GM12878 (cell line): ENCODE measurements around the gene RAB37.

Experiments used
- BHLHE40 ChIP-seq, 2 experiments: fragments of 450-650 bp in 1 of 2; IDR thresholded peaks; 2 replicates each; pipeline ENCODE4 v1.6.1; 2011 to 2017; ENCODE audit warnings: low read depth in 2 of 2, borderline replicate concordance in 1 of 2, improper control_type of control experiment in 1 of 2, low read length in 1 of 2, mild to moderate bottlenecking in 1 of 2
- CTCF ChIP-seq, 3 experiments: IDR thresholded peaks in 2 of 3; conservative IDR thresholded peaks in 1 of 3; 2 replicates each; pipeline ENCODE4 v1.5.1; 2011; ENCODE audit warnings: low read depth in 3 of 3, low read length in 3 of 3, mild to moderate bottlenecking in 3 of 3, control low read depth in 2 of 3, moderate library complexity in 2 of 3, inconsistent platforms in 1 of 3, mixed read lengths in 1 of 3; ENCODE audit not compliant: control insufficient read depth in 2 of 3, insufficient read depth in 1 of 3; ENCODE audit errors: extremely low read depth in 1 of 3
- E4F1 ChIP-seq: fragments of 450-650 bp; IDR thresholded peaks from 2 replicates; pipeline ENCODE4 v1.6.1; 2018; ENCODE audit warnings: borderline replicate concordance, mild to moderate bottlenecking; ENCODE audit not compliant: partially characterized antibody
- FOS ChIP-seq: IDR thresholded peaks from 3 replicates; pipeline ENCODE4 v1.6.1; 2011; ENCODE audit warnings: borderline replicate concordance; ENCODE audit not compliant: insufficient read length; ENCODE audit errors: extremely low read depth
- KDM1A ChIP-seq: fragments of 200-600 bp; sonication (generic); IDR thresholded peaks from 2 replicates; pipeline ENCODE4 v1.6.1; 2016; ENCODE audit warnings: borderline replicate concordance
- MXI1 ChIP-seq: fragments of 150-350 bp; IDR thresholded peaks from 2 replicates; pipeline ENCODE4 v1.6.1; 2011; ENCODE audit warnings: low read depth, mild to moderate bottlenecking, inconsistent platforms, low read length, improper control_type of control experiment
- NBN ChIP-seq: fragments of 450-650 bp; IDR thresholded peaks from 2 replicates; pipeline ENCODE4 v1.6.1; 2016
- POLR2A ChIP-seq: IDR thresholded peaks from 2 replicates; pipeline ENCODE4 v1.6.1; 2011; ENCODE audit warnings: low read depth, mild to moderate bottlenecking, low read length
- SIN3A ChIP-seq: IDR thresholded peaks from 2 replicates; pipeline ENCODE4 v1.6.1; 2012; ENCODE audit warnings: low read depth, low read length, improper control_type of control experiment
- STAT3 ChIP-seq: IDR thresholded peaks from 2 replicates; pipeline ENCODE4 v1.6.1; 2011; ENCODE audit warnings: low read depth, low read length, improper control_type of control experiment
- TAF1 ChIP-seq: IDR thresholded peaks from 2 replicates; pipeline ENCODE4 v1.6.1; 2011; ENCODE audit warnings: mild to moderate bottlenecking, low read depth, low read length, borderline replicate concordance
- TARDBP ChIP-seq: IDR thresholded peaks from 2 replicates; pipeline ENCODE4 v1.6.1; 2016; ENCODE audit warnings: borderline replicate concordance
- YY1 ChIP-seq: IDR thresholded peaks from 2 replicates; pipeline ENCODE4 v1.6.1; 2011; ENCODE audit warnings: low read depth, mild to moderate bottlenecking, low read length

GRCh38 chr17:74704544-74704943, 32.5 kb upstream of the RAB37 start:
- TF ChIP-seq TAF1 = no peak
- TF ChIP-seq STAT3 = no peak
- TF ChIP-seq POLR2A = no peak
- TF ChIP-seq YY1 = no peak
- TF ChIP-seq MXI1 = no peak
- no peak for TF ChIP-seq CTCF (IDR thresholded peaks at IDR 0.05 in 2 of 3, conservative IDR thresholded peaks at IDR 0.05 in 1 of 3; ENCODE audit: control insufficient read depth in 2 of 3, extremely low read depth in 1 of 3, insufficient read depth in 1 of 3, low read depth in 3 of 3, low read length in 3 of 3)
- TF ChIP-seq NBN = no peak
- TF ChIP-seq TARDBP = no peak
- no peak for TF ChIP-seq KDM1A
- no peak for TF ChIP-seq FOS
- TF ChIP-seq E4F1 = no peak
- no peak for TF ChIP-seq BHLHE40 (IDR thresholded peaks at IDR 0.05; ENCODE audit: borderline replicate concordance in 1 of 2, low read depth in 2 of 2, low read length in 1 of 2)
- TF ChIP-seq SIN3A = no peak
